Measurements from ENCODE around the gene MAP4K3.

The MAP4K3 gene

DNA sequence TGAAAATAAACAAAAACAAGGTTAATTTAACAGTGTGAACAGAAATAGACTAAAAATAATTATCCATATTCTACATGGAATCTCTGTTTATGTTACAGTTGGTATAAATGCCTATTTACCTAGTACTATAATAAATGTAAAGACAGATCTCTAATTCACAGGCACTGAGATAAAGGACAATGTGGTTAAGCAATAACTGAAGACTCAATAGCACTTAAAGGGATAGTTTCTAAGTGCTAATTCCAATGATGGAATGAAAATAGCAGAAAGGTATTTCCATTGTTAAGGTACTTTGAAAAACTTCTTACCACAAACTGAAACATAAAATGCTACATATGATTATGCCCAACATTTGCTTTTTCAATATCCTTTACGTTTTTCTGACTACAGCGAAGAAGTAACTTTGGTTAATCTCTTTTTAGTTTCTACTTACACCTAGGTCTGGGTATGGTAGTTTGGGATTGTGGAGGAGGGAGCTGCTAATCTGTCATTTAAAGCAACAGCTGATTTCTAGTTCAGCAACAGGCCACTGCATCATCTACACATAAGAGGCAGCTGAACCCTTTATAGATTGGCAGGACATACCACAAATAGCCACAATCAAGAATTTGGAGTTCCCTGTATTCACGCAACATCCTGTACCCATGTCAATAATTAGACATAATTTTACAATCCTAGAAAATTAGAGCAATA lies 27.2 kb downstream of the MAP4K3 start:
- H3K27ac ChIP-seq (ENCODE audit: low read length) = no peak overlapping the region
- peaks cover 5% of the 10 kb centered on the region; the same call in 1 of the 2 replicates for H3K4me1 ChIP-seq (ENCODE audit: control insufficient read depth, insufficient read depth, low read length)
- H3K4me3 ChIP-seq (ENCODE audit: low read length) = no peak overlapping the region
- H3K36me3 ChIP-seq (ENCODE audit: control insufficient read depth, insufficient read depth, low read length) = no peaks in the 10 kb centered on the region
- no peaks in the 10 kb centered on the region for H3K27me3 ChIP-seq (ENCODE audit: control insufficient read depth, insufficient read depth, low read length)
- H3K9me3 ChIP-seq (ENCODE audit: control insufficient read depth, insufficient read depth, low read length) = no peaks in the 10 kb centered on the region
- no CpG with 5 or more reads among the region's 3 CpGs for WGBS (ENCODE audit: insufficient coverage, insufficient read length)
- no peak for DNase-seq (ENCODE audit: low read depth, low spot score)

DNA sequence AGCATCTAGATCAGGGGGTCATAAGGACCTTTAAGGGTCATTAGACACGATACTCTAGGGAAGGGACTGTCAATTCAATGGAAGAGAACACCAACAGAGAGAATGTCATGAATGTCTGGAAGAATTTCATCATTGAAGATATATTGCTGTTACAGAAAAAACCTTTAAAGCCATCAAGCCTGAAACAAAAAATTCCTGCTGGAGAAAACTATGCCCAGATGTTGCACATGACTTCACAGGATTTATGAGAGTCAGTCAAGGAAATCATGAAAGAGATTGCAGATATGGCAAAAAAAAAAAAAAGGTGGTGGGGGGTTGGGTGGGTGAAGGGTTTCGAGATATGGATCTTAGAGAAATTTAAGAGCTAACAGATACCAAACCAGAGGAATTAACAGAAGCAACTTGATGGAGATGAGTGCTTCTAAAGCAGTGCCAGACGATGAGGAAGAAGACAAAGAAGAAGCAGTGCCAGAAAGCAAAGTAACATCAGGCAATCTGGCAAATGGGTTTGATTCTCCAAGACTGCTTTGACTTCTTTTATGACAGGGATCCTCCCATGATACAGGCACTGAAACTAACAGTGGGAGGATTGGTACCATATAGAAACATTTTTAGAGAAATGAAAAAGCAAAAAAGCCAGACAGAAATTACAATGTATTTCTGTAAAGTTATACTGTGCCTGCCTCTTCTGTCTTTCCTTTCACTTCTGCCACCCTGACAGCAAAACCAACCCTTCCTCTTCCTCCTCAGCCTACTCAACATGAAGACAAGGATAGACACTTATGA lies 28.5 kb downstream of the MAP4K3 start:
- Histone ChIP-seq H3K36me3 (ENCODE audit: control insufficient read depth, insufficient read depth, low read length) (no peaks in the 10 kb centered on the region), H3K27ac (ENCODE audit: low read length) (no peak overlapping the region), H3K4me3 (ENCODE audit: low read length) (no peak overlapping the region), H3K9me3 (ENCODE audit: control insufficient read depth, insufficient read depth, low read length) (no peaks in the 10 kb centered on the region), H3K27me3 (ENCODE audit: control insufficient read depth, insufficient read depth, low read length) (no peaks in the 10 kb centered on the region), H3K4me1 (ENCODE audit: control insufficient read depth, insufficient read depth, low read length) (peaks cover 6% of the 10 kb centered on the region; the same call in 1 of the 2 replicates)
- no peak for DNase-seq (ENCODE audit: low read depth, low spot score)
- WGBS (ENCODE audit: insufficient coverage, insufficient read length) = no CpG with 5 or more reads among the region's 3 CpGs

- peaks cover 7% of the 10 kb centered on the region for H3K4me1 ChIP-seq (ENCODE audit: control insufficient read depth, insufficient read depth, low read length)
- no CpG with 5 or more reads among the region's 3 CpGs for WGBS (ENCODE audit: insufficient coverage, insufficient read length)
- H3K4me3 ChIP-seq (ENCODE audit: low read length) = no peak overlapping the region
Measured at GRCh38 chr2:39407516-39408296, 29.4 kb downstream of the MAP4K3 start.

GRCh38 chr2:39405364-39405763 lies 31.7 kb downstream of the MAP4K3 start:
- WGBS (ENCODE audit: insufficient coverage, insufficient read length) = no CpG with 5 or more reads among the region's 4 CpGs

More at GRCh38 chr2:39407516-39408296, 29.4 kb downstream of the MAP4K3 start:
- DNase-seq (ENCODE audit: low read depth, low spot score) = no peak
- H3K27me3 ChIP-seq (ENCODE audit: control insufficient read depth, insufficient read depth, low read length) = no peaks in the 10 kb centered on the region
- H3K9me3 ChIP-seq (ENCODE audit: control insufficient read depth, insufficient read depth, low read length) = no peaks in the 10 kb centered on the region
- H3K36me3 ChIP-seq (ENCODE audit: control insufficient read depth, insufficient read depth, low read length) = no peaks in the 10 kb centered on the region
- no peak overlapping the region for H3K27ac ChIP-seq (ENCODE audit: low read length)

GRCh38 chr2:39403311-39403710 lies 33.8 kb downstream of the MAP4K3 start:
- no CpG with 5 or more reads among the region's 4 CpGs for WGBS (ENCODE audit: insufficient coverage, insufficient read length)
- no peak overlapping the region for H3K27ac ChIP-seq (ENCODE audit: low read length)

More at GRCh38 chr2:39405364-39405763, 31.7 kb downstream of the MAP4K3 start:
- Histone ChIP-seq H3K27ac (ENCODE audit: low read length) (no peak overlapping the region), H3K4me3 (ENCODE audit: low read length) (no peak overlapping the region), H3K36me3 (ENCODE audit: control insufficient read depth, insufficient read depth, low read length) (no peaks in the 10 kb centered on the region), H3K4me1 (ENCODE audit: control insufficient read depth, insufficient read depth, low read length) (peaks cover 10% of the 10 kb centered on the region), H3K9me3 (ENCODE audit: control insufficient read depth, insufficient read depth, low read length) (no peaks in the 10 kb centered on the region), H3K27me3 (ENCODE audit: control insufficient read depth, insufficient read depth, low read length) (no peaks in the 10 kb centered on the region)
- DNase-seq (ENCODE audit: low read depth, low spot score) = no peak

DNA sequence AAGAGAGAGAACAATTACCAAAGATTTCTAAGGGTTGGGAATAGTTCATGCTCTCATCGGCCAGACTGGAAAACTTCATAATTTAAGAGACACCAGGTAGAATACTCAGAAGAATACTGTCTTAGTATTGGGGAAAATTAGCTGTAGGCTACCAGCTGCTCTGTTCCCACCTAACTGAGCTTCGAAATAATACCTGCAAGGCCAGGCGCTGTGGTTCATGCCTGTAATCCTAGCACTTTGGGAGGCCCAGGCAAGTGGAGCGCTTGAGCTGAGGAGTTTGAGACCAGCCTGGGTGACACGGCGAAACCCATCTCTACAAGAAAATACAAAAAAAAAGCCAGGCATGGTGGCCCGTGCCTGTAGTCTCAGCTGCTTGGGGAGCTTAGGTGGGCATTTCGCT lies 35.8 kb downstream of the MAP4K3 start:
- H3K4me3 ChIP-seq (ENCODE audit: low read length) = no peak overlapping the region
- H3K27me3 ChIP-seq (ENCODE audit: control insufficient read depth, insufficient read depth, low read length) = no peaks in the 10 kb centered on the region
- H3K27ac ChIP-seq (ENCODE audit: low read length) = no peak overlapping the region
- no peaks in the 10 kb centered on the region for H3K36me3 ChIP-seq (ENCODE audit: control insufficient read depth, insufficient read depth, low read length)
- WGBS (ENCODE audit: insufficient coverage, insufficient read length) = no CpG with 5 or more reads among the region's 8 CpGs
- H3K4me1 ChIP-seq (ENCODE audit: control insufficient read depth, insufficient read depth, low read length) = peaks cover 9% of the 10 kb centered on the region
- DNase-seq (ENCODE audit: low read depth, low spot score) = no peak
- H3K9me3 ChIP-seq (ENCODE audit: control insufficient read depth, insufficient read depth, low read length) = no peaks in the 10 kb centered on the region

More at GRCh38 chr2:39403311-39403710, 33.8 kb downstream of the MAP4K3 start:
- no peak for DNase-seq (ENCODE audit: low read depth, low spot score)
- H3K4me3 ChIP-seq (ENCODE audit: low read length) = no peak overlapping the region
- no peaks in the 10 kb centered on the region for H3K9me3 ChIP-seq (ENCODE audit: control insufficient read depth, insufficient read depth, low read length)
- H3K36me3 ChIP-seq (ENCODE audit: control insufficient read depth, insufficient read depth, low read length) = no peaks in the 10 kb centered on the region
- H3K27me3 ChIP-seq (ENCODE audit: control insufficient read depth, insufficient read depth, low read length) = no peaks in the 10 kb centered on the region
- peaks cover 10% of the 10 kb centered on the region for H3K4me1 ChIP-seq (ENCODE audit: control insufficient read depth, insufficient read depth, low read length)

GRCh38 chr2:39399570-39399969 lies 37.5 kb downstream of the MAP4K3 start:
- H3K9me3 ChIP-seq (ENCODE audit: control insufficient read depth, insufficient read depth, low read length) = no peaks in the 10 kb centered on the region
- no peaks in the 10 kb centered on the region for H3K27me3 ChIP-seq (ENCODE audit: control insufficient read depth, insufficient read depth, low read length)
- H3K4me1 ChIP-seq (ENCODE audit: control insufficient read depth, insufficient read depth, low read length) = peaks cover 8% of the 10 kb centered on the region
- DNase-seq (ENCODE audit: low read depth, low spot score) = no peak
- no peak overlapping the region for H3K4me3 ChIP-seq (ENCODE audit: low read length)
- WGBS (ENCODE audit: insufficient coverage, insufficient read length) = no CpG with 5 or more reads among the region's 1 CpG
- H3K36me3 ChIP-seq (ENCODE audit: control insufficient read depth, insufficient read depth, low read length) = no peaks in the 10 kb centered on the region
- H3K27ac ChIP-seq (ENCODE audit: low read length) = no peak overlapping the region

DNA sequence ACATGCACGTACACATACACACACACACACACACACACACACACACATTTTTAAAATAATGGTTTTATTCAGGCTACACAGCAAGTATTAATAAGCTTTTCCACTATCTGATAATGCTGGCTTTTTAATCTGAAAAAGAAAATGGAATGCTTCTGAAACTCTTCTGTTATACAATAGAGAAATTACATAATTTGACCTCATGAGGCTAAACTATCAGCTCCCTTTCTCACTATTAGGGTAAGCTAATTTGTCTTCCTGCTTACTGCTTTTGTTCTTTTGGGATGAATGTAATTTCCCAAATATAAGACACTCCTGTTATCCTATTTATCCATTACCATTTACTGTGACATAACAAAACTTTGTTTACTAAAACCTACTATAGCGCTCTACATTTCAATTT lies 41.8 kb downstream of the MAP4K3 start:
- no peak for DNase-seq (ENCODE audit: low read depth, low spot score)
- WGBS (ENCODE audit: insufficient coverage, insufficient read length) = 100% methylated on average over 1 of the region's 2 CpGs
- no peaks in the 10 kb centered on the region for H3K27me3 ChIP-seq (ENCODE audit: control insufficient read depth, insufficient read depth, low read length)
- no peaks in the 10 kb centered on the region for H3K9me3 ChIP-seq (ENCODE audit: control insufficient read depth, insufficient read depth, low read length)
- H3K27ac ChIP-seq (ENCODE audit: low read length) = no peak overlapping the region
- H3K4me1 ChIP-seq (ENCODE audit: control insufficient read depth, insufficient read depth, low read length) = peaks cover 2% of the 10 kb centered on the region; the same call in 1 of the 2 replicates
- no peaks in the 10 kb centered on the region for H3K36me3 ChIP-seq (ENCODE audit: control insufficient read depth, insufficient read depth, low read length)
- H3K4me3 ChIP-seq (ENCODE audit: low read length) = no peak overlapping the region

GRCh38 chr2:39394516-39394961 lies 42.5 kb downstream of the MAP4K3 start:
- DNase-seq (ENCODE audit: low read depth, low spot score) = no peak
- peaks cover 2% of the 10 kb centered on the region; the same call in 1 of the 2 replicates for H3K4me1 ChIP-seq (ENCODE audit: control insufficient read depth, insufficient read depth, low read length)
- H3K27ac ChIP-seq (ENCODE audit: low read length) = no peak overlapping the region
- H3K4me3 ChIP-seq (ENCODE audit: low read length) = no peak overlapping the region
- H3K9me3 ChIP-seq (ENCODE audit: control insufficient read depth, insufficient read depth, low read length) = no peaks in the 10 kb centered on the region
- no CpG with 5 or more reads among the region's 5 CpGs for WGBS (ENCODE audit: insufficient coverage, insufficient read length)
- H3K27me3 ChIP-seq (ENCODE audit: control insufficient read depth, insufficient read depth, low read length) = no peaks in the 10 kb centered on the region
- H3K36me3 ChIP-seq (ENCODE audit: control insufficient read depth, insufficient read depth, low read length) = no peaks in the 10 kb centered on the region

GRCh38 chr2:39392672-39393071 lies 44.4 kb downstream of the MAP4K3 start:
- WGBS (ENCODE audit: insufficient coverage, insufficient read length) = no CpG with 5 or more reads among the region's 2 CpGs

More at GRCh38 chr2:39392672-39393071, 44.4 kb downstream of the MAP4K3 start:
- Histone ChIP-seq H3K4me1 (ENCODE audit: control insufficient read depth, insufficient read depth, low read length) (peaks cover 2% of the 10 kb centered on the region; the same call in 1 of the 2 replicates), H3K4me3 (ENCODE audit: low read length) (no peak overlapping the region), H3K36me3 (ENCODE audit: control insufficient read depth, insufficient read depth, low read length) (no peaks in the 10 kb centered on the region), H3K9me3 (ENCODE audit: control insufficient read depth, insufficient read depth, low read length) (no peaks in the 10 kb centered on the region), H3K27me3 (ENCODE audit: control insufficient read depth, insufficient read depth, low read length) (no peaks in the 10 kb centered on the region), H3K27ac (ENCODE audit: low read length) (no peak overlapping the region)
- DNase-seq (ENCODE audit: low read depth, low spot score) = no peak
